ENCODE data around the gene TBCD.

- TF ChIP-seq EZH2phosphoT487 (conservative IDR thresholded peaks at IDR 0.05; ENCODE audit: low read length) (no peak), CTCF (IDR thresholded peaks at IDR 0.05; ENCODE audit: insufficient read depth, low read length, poor library complexity, severe bottlenecking) (no peak)
Measured at GRCh38 chr17:82913304-82914043, 161.6 kb downstream of the TBCD start.
